Measurements from ENCODE around the gene MLEC. TPM values are rescaled to one million over a fixed set of nuclear protein-coding genes. Genes with fewer than 3 reads are reported as not detected.

Gene MLEC
- total and polyA plus RNA-seq, 2 experiments from 2014 or later, result 122 to 215 TPM

GRCh38 chr12:120751389-120751788, 64.4 kb downstream of the MLEC start:
- Histone ChIP-seq H3K36me3 (no peaks in the 10 kb centered on the region), H3K4me1 (ENCODE audit: low read depth) (no peaks in the 10 kb centered on the region), H3K9me3 (ENCODE audit: low read depth) (no peaks in the 10 kb centered on the region), H3K27me3 (no peaks in the 10 kb centered on the region), H3K4me3 (no peak overlapping the region), H3K27ac (no peak overlapping the region)
- no peak for TF ChIP-seq CTCF (IDR thresholded peaks at IDR 0.05; ENCODE audit: low read depth, low read length)
- DNase-seq (ENCODE audit: low read depth in 1 of 2, low spot score in 1 of 2), result no peak

Other genes with a start within 250 kb of the MLEC start
- 759 and 1,227 TPM in 2 replicates for gene COX6A1, start 249.0 kb upstream of the MLEC start, total RNA-seq
- gene COX6A1, start 249.0 kb upstream of the MLEC start, polyA plus RNA-seq, result 1,076 and 1,511 TPM in 2 replicates
- 11.9 and 21.1 TPM in 2 replicates for gene TRIAP1, start 240.8 kb upstream of the MLEC start, total RNA-seq
- 41.9 and 58.8 TPM in 2 replicates for gene TRIAP1, start 240.8 kb upstream of the MLEC start, polyA plus RNA-seq
- gene GATC, start 240.7 kb upstream of the MLEC start, total RNA-seq, result 13.8 and 19.3 TPM in 2 replicates
- 11.4 and 12.7 TPM in 2 replicates for gene GATC, start 240.7 kb upstream of the MLEC start, polyA plus RNA-seq
- 126 and 131 TPM in 2 replicates for gene SRSF9, start 217.4 kb upstream of the MLEC start, total RNA-seq
- 195 and 205 TPM in 2 replicates for gene SRSF9, start 217.4 kb upstream of the MLEC start, polyA plus RNA-seq
- gene DYNLL1, start 191.0 kb upstream of the MLEC start, total RNA-seq, result 186 and 248 TPM in 2 replicates
- gene DYNLL1, start 191.0 kb upstream of the MLEC start, polyA plus RNA-seq, result 534 and 546 TPM in 2 replicates
- gene COQ5, start 158.0 kb upstream of the MLEC start, total RNA-seq, result 61.8 and 67.2 TPM in 2 replicates
- gene COQ5, start 158.0 kb upstream of the MLEC start, polyA plus RNA-seq, result 99.3 and 112 TPM in 2 replicates
- gene RNF10, start 152.8 kb upstream of the MLEC start, total RNA-seq, result 107 and 122 TPM in 2 replicates
- gene RNF10, start 152.8 kb upstream of the MLEC start, polyA plus RNA-seq, result 210 and 227 TPM in 2 replicates
- gene POP5, start 105.7 kb upstream of the MLEC start, total RNA-seq, result 27.9 and 32.8 TPM in 2 replicates
- 59.2 and 75.3 TPM in 2 replicates for gene POP5, start 105.7 kb upstream of the MLEC start, polyA plus RNA-seq
- gene CABP1, start 46.5 kb upstream of the MLEC start, total RNA-seq, result not detected in 2 replicates
- not detected in 2 replicates for gene CABP1, start 46.5 kb upstream of the MLEC start, polyA plus RNA-seq
- gene UNC119B, start 23.3 kb downstream of the MLEC start, total RNA-seq, result 22.0 and 28.2 TPM in 2 replicates
- 14.1 and 14.7 TPM in 2 replicates for gene UNC119B, start 23.3 kb downstream of the MLEC start, polyA plus RNA-seq
- 34.3 and 59.8 TPM in 2 replicates for gene ACADS, start 38.7 kb downstream of the MLEC start, total RNA-seq
- gene ACADS, start 38.7 kb downstream of the MLEC start, polyA plus RNA-seq, result 35.9 and 77.1 TPM in 2 replicates
- gene SPPL3, start 217.2 kb downstream of the MLEC start, total RNA-seq, result 23.2 and 26.9 TPM in 2 replicates
- gene SPPL3, start 217.2 kb downstream of the MLEC start, polyA plus RNA-seq, result 111 and 121 TPM in 2 replicates